GM19193 (cell line): ENCODE measurements around the gene CLCN6.

Source experiments
- POLR2A ChIP-seq: IDR thresholded peaks from 4 replicates; pipeline ENCODE4 v1.6.1; 2011; ENCODE audit not compliant: insufficient read depth, insufficient read length; ENCODE audit errors: extremely low read depth

The CLCN6 gene

GRCh38 chr1:11842154-11843041, 36.4 kb downstream of the CLCN6 start:
- no peak for TF ChIP-seq POLR2A

GRCh38 chr1:11845641-11846335, 39.8 kb downstream of the CLCN6 start:
- no peak for TF ChIP-seq POLR2A

- no peak for TF ChIP-seq POLR2A
These were observed 41.8 kb downstream of the CLCN6 start, which contains the start of gene NPPA for GRCh38 chr1:11847667-11848372. Gene NPPA, minus strand, starts transcription at chr1:11847783. Its CDS starts 99 bp downstream, at chr1:11847684.

GRCh38 chr1:11848373-11848700, 42.3 kb downstream of the CLCN6 start:
- no peak for TF ChIP-seq POLR2A

GRCh38 chr1:11850156-11850555, 44.2 kb downstream of the CLCN6 start:
- no peak for TF ChIP-seq POLR2A

GRCh38 chr1:11851180-11851579, 45.2 kb downstream of the CLCN6 start:
- TF ChIP-seq POLR2A, result no peak

- no peak for TF ChIP-seq POLR2A
These were observed 48.5 kb downstream of the CLCN6 start for GRCh38 chr1:11854519-11854918.

GRCh38 chr1:11855430-11855829, 49.4 kb downstream of the CLCN6 start:
- no peak for TF ChIP-seq POLR2A

- TF ChIP-seq POLR2A, result no peak
These were observed 50.7 kb downstream of the CLCN6 start for GRCh38 chr1:11856698-11857097.

- no peak for TF ChIP-seq POLR2A
These were observed 51.3 kb downstream of the CLCN6 start for GRCh38 chr1:11857164-11857851.

- no peak for TF ChIP-seq POLR2A
These were observed 52.2 kb downstream of the CLCN6 start for GRCh38 chr1:11858158-11858557.

- no peak for TF ChIP-seq POLR2A
These were observed 52.6 kb downstream of the CLCN6 start, which contains the start of gene NPPB for GRCh38 chr1:11858613-11858967. Gene NPPB, minus strand, starts transcription at chr1:11858945. Its CDS starts 112 bp downstream, at chr1:11858833.

- no peak for TF ChIP-seq POLR2A
These were observed 53.2 kb downstream of the CLCN6 start for GRCh38 chr1:11858968-11859871.

GRCh38 chr1:11860083-11860482, 54.1 kb downstream of the CLCN6 start:
- no peak for TF ChIP-seq POLR2A
